Measurements from ENCODE around the gene ALKBH8.

DNA sequence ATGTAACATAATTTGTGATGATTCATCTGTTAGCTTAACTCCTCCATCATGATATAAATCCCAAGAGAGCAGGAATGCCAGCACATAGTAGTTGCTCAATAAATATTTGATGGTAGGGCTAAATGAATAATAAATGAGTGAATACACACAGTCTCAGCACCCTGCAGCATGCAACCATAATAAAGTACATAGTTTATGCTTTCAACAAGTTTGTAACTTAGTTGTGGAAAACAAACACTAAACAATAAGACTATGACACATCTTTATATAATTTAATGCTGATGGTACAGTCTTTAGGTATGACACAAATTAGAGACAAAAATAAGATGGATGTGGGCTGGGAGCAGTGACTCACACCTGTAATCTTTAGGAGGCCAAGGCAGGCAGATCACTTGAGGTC is 3.8 kb downstream of the ALKBH8 start:
- TF ChIP-seq POLR2AphosphoS5 (IDR thresholded peaks at IDR 0.05; ENCODE audit: borderline replicate concordance, low read depth, low read length) (no peak), EZH2 (IDR thresholded peaks at IDR 0.05) (no peak), FOXP2 (optimal IDR thresholded peaks at IDR 0.05; ENCODE audit: control extremely low read depth, extremely low read length, insufficient read depth) (no peak)

All from SK-N-MC (cell line).